ENCODE data around the gene FBXO4.
"Not testable (repeated sequence)": the region's sequence is repeated elsewhere in the genome, so short reads cannot be mapped to it uniquely, and the experiment has no call there.

Gene FBXO4

GRCh38 chr5:41968153-41968723 lies 43.2 kb downstream of the FBXO4 start:
- TF ChIP-seq, protein P1, sequence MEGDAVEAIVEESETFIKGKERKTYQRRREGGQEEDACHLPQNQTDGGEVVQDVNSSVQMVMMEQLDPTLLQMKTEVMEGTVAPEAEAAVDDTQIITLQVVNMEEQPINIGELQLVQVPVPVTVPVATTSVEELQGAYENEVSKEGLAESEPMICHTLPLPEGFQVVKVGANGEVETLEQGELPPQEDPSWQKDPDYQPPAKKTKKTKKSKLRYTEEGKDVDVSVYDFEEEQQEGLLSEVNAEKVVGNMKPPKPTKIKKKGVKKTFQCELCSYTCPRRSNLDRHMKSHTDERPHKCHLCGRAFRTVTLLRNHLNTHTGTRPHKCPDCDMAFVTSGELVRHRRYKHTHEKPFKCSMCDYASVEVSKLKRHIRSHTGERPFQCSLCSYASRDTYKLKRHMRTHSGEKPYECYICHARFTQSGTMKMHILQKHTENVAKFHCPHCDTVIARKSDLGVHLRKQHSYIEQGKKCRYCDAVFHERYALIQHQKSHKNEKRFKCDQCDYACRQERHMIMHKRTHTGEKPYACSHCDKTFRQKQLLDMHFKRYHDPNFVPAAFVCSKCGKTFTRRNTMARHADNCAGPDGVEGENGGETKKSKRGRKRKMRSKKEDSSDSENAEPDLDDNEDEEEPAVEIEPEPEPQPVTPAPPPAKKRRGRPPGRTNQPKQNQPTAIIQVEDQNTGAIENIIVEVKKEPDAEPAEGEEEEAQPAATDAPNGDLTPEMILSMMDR (IDR thresholded peaks at IDR 0.05; ENCODE audit: control extremely low read depth, extremely low read depth, low read depth, missing control alignments): no peak
- DNase-seq (ENCODE audit: extremely low spot score): no peak
- POLR2A ChIA-PET: no interaction called here
- CTCF ChIA-PET: interaction anchor here (0.9 to 1.8 kb wide), 6 partner anchors 11 to 106 kb away, joined by 3 to 4 read pairs (median 3); partner anchors contain the start of gene FBXO4

DNA sequence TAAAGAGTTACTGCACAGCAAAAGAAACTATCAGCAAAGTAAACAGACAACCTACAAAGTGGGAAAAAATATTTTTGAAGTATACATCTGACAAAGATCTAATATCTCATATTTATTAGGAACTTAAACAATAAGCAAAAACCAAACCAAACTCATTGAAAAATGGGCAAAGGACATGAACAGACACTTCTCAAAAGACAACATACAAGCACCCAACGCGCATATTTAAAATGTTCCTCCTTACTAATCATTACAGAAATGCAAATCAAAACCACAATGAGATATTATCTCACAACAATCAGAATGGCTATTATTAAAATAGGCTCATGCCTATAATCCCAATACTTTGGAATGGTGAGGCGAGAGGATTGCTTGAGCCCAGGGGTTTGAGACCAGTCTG lies 48.0 kb downstream of the FBXO4 start:
- TF ChIP-seq, protein P1 (IDR thresholded peaks at IDR 0.05; ENCODE audit: control extremely low read depth, extremely low read depth, low read depth, missing control alignments): no peak
- CTCF ChIA-PET: interaction anchor here (1.2 kb wide), 1 partner anchor 12 kb away, joined by 3 read pairs; no protein-coding TSS in a partner anchor
- DNase-seq (ENCODE audit: extremely low spot score): no peak
- POLR2A ChIA-PET: no interaction called here

DNA sequence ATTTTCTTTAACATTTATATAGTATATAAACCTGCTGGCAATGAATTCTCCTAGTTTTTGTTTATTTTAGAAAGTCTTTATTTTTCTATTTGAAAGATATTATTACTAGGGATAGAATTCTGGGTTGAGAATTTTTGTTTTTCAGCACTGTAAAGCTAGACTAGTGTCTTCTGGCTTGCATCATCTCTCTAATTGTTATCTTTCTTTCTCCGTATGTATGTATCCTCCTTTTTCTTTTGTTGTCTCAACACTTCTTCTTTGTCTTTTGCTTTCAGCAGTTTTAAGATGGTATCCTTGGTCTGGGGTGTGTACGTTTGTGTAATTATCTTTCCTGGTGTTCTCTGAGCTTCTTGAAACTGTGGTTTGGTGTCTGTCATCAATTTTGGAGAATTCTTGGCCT lies 48.8 kb downstream of the FBXO4 start:
- DNase-seq (ENCODE audit: extremely low spot score): no peak
- TF ChIP-seq, protein P1 (IDR thresholded peaks at IDR 0.05; ENCODE audit: control extremely low read depth, extremely low read depth, low read depth, missing control alignments): no peak
- CTCF ChIA-PET: interaction anchor here (1.2 kb wide), 1 partner anchor 11 kb away, joined by 3 read pairs; no protein-coding TSS in a partner anchor
- POLR2A ChIA-PET: no interaction called here

- DNase-seq (ENCODE audit: extremely low spot score): no peak
- TF ChIP-seq, protein P1 (IDR thresholded peaks at IDR 0.05; ENCODE audit: control extremely low read depth, extremely low read depth, low read depth, missing control alignments): no peak
- ChIA-PET CTCF (interaction anchor here (0.6 to 1.5 kb wide), 3 partner anchors 11 to 152 kb away, joined by 4 to 7 read pairs (median 4); no protein-coding TSS in a partner anchor), POLR2A (no interaction called here)
Measured at GRCh38 chr5:41978676-41979075, 53.6 kb downstream of the FBXO4 start.

DNA sequence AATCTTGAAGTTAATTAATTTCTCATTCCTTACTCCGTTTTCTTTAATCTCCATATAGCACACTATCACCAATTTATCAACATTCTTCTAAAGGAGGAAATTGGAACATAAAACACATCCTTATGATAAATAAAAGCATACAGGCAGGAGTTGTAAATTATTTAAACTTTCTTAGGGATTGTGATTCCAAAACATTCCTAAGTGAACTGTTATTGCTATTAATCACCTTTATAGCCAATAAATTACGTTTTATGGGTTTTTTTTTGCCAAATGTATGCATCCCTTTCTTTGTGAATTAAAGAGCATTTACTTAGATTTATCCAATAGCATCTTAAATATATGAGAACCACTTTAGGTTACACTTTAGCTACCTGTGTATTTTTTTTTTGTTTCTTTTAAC lies 55.3 kb downstream of the FBXO4 start:
- TF ChIP-seq, protein P1 (IDR thresholded peaks at IDR 0.05; ENCODE audit: control extremely low read depth, extremely low read depth, low read depth, missing control alignments): no peak
- POLR2A ChIA-PET: no interaction called here
- CTCF ChIA-PET: no interaction called here
- no peak for DNase-seq (ENCODE audit: extremely low spot score)

- ChIA-PET CTCF (no interaction called here), POLR2A (no interaction called here)
- TF ChIP-seq, protein P1 (IDR thresholded peaks at IDR 0.05; ENCODE audit: control extremely low read depth, extremely low read depth, low read depth, missing control alignments): no peak
- no peak for DNase-seq (ENCODE audit: extremely low spot score)
Measured at GRCh38 chr5:41980870-41981269, 55.8 kb downstream of the FBXO4 start.

DNA sequence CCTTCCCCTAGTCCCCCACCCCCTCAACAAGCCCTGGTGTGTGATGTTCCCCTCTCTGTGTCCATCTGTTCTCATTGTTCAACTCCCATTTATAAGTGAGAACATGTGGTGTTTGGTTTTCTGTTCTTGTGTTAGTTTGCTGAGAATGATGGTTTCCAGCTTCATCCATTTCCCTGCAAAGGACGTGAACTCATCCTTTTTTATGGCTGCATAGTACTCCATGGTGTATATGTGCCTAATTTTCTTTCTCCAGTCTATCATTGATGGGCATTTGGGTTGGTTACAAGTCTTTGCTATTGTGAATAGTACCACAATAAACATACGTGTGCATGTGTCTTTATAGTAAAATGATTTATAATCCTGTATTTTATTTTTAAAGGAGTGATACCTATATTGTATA lies 57.8 kb downstream of the FBXO4 start:
- POLR2A ChIA-PET; DNase-seq (ENCODE audit: extremely low spot score); CTCF ChIA-PET: not testable (repeated sequence)

Measured in GM10248 (cell line).